Measurements from ENCODE around the gene ANO4.

- TF ChIP-seq, protein P1, sequence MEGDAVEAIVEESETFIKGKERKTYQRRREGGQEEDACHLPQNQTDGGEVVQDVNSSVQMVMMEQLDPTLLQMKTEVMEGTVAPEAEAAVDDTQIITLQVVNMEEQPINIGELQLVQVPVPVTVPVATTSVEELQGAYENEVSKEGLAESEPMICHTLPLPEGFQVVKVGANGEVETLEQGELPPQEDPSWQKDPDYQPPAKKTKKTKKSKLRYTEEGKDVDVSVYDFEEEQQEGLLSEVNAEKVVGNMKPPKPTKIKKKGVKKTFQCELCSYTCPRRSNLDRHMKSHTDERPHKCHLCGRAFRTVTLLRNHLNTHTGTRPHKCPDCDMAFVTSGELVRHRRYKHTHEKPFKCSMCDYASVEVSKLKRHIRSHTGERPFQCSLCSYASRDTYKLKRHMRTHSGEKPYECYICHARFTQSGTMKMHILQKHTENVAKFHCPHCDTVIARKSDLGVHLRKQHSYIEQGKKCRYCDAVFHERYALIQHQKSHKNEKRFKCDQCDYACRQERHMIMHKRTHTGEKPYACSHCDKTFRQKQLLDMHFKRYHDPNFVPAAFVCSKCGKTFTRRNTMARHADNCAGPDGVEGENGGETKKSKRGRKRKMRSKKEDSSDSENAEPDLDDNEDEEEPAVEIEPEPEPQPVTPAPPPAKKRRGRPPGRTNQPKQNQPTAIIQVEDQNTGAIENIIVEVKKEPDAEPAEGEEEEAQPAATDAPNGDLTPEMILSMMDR (IDR thresholded peaks at IDR 0.05): no peak
- TF ChIP-seq POLR2A (IDR thresholded peaks at IDR 0.05): no peak
These were observed 101.6 kb downstream of the ANO4 start for GRCh38 chr12:100896192-100896591.
